HG03135 (cell line): ENCODE measurements around the gene DIRAS3.
"Not testable (repeated sequence)": the region's sequence is repeated elsewhere in the genome, so short reads cannot be mapped to it uniquely, and the experiment has no call there.

ENCODE experiments used
- ATAC-seq: cut with Tn5 transposase; IDR thresholded peaks from one replicate; pipeline ENCODE4 v1.9.1; 2021; ENCODE audit warnings: mild to moderate bottlenecking, moderate library complexity; ENCODE audit not compliant: unreplicated experiment

Gene DIRAS3, protein sequence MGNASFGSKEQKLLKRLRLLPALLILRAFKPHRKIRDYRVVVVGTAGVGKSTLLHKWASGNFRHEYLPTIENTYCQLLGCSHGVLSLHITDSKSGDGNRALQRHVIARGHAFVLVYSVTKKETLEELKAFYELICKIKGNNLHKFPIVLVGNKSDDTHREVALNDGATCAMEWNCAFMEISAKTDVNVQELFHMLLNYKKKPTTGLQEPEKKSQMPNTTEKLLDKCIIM

DNA sequence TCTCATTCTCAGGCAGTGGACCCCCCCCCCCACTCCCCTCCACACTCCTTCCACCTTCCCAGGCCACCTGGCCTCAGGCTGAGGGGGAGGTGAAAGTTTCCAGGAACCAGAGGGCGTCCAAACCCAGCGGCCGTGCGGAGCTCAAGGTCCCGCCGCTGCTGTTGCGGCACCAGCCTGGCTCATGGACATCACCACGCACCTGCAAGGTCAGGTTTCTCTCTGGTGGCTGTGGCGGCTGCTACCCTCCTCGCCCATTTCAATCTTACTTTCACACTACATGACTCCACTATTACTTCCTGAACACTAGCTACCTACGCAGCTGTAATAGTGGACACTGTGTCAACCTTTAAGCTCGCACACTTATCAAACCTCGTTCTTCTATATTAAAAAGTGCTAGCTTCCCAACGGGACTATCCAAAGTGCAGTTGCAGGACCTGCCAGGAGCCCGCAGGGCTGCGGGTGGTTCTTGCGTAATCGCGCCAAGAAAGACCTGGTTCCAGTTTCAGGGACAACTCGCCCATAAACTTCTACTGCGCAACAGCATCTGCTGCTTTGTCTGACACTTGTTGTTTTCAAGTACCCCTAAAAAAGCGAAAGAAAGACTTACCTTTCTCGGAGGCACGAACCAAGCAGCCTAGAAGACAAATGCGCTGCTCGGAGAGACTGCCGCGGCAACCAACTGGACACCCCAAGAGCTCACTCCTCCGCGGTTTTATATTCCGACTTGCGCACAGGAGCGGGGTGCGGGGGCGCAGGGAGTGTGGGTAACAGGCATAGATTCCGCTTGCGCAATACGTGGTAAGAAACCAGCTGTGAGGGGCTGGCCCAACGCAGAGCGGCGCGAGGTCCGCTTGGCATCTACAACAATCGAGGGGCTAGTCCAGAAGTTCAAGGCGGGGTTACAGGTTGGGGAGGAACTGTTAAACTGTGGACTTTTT, at the start of gene DIRAS3:
Gene DIRAS3, minus strand, starts transcription at position 687 of the 938 bp plus-strand sequence. CDS start 3,330 bp downstream, outside the sequence.
- no peak for ATAC-seq

DNA sequence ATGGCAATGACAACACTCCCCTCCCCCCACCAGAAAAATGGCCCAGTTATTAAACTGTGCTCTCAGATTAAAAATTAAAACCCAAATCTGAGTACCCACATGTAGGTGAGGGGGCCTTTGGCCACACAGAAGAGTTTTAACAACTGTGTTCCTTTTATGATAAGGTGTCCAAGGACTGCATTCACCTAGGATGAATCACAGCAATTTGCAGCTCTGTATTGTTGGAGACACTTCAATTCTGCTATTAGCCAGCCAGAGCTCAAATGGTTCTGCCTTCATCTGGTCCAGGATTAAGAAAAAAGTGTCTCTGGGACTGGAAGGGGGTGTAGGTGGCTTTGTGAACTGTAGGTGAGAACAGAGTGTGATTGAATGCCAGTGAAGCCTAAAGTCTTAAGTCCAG, 43.3 kb upstream of the DIRAS3 start:
- no peak for ATAC-seq

DNA sequence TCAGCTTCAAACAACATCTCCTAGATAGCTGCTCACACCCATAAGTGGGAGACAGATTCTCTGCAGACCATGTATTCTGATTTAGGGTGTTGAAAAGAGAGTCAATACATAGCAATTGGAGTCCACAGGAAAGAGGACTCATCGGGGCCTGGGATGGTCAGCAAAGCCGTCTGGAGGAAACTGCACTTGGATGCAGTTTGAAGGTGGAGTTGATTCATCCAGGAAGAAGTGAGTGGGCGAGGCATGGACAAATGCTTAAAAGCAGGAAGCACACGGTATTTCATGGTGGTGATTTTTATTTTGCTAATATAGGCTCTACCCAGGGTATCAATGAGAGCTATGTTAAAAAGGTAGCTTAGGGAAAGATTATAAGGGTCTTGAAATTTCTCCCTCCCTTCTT, 36.8 kb upstream of the DIRAS3 start:
- no peak for ATAC-seq

DNA sequence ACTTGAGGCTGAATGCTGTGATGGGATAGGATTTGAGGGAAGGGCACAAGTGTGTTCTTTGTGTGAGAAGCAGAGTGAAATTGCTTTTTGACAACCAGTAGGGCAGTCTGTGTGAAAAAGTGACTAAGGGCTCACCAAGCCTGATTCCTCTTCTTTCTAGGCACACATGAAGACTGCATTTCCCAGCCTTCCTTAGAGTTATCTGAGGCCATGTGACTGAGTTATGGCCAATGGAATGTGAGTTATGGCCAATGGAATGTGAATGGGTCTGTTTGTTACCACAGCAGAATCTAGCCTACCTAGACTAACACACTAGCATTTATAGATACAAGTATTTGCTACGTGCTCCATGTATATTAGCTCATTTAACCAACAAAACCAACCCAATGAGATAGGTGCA, 35.3 kb upstream of the DIRAS3 start:
- ATAC-seq, result no peak

DNA sequence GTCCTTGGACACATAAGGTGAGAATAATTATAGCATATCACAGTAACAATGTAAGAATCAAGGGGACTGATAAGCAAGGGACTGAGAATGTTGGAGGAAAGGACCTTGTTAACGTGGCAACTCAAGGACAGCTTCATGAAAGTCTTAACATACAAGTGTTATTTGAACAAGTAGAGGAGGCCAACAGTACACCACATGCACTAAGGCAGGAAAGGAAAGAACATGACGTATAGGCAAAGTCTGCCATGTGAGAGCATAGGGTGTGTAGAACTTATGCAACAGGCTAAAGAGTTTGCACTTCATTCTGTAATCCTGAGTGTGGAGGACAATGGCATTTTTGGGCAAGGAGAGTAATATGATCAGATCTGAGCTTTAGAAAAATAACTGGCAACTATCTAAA, 33.3 kb upstream of the DIRAS3 start:
- ATAC-seq, result no peak

DNA sequence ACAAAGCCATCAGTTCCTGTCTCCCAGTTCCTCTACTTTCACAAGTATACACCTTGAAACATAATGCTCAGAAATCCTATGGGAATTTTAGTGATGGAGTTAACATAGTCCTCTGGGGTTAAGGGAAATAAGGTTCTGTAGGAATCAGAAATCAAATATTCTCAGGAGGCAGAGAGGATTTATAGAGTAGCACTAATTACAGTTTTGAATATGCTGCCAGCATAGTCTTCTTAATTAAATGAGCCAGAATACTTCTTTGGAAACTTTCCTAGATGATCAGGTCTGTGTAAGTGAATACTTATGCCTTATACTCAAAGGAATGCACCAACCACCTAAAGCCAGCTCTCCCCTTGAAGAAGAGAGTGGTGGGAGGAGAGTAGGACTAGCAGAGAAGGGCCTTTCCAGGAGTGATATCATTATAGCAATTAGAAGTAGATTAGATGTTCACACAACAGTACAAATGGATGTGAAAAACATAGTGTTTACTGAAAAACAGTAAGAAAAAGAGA, 31.4 kb upstream of the DIRAS3 start:
- no peak for ATAC-seq

DNA sequence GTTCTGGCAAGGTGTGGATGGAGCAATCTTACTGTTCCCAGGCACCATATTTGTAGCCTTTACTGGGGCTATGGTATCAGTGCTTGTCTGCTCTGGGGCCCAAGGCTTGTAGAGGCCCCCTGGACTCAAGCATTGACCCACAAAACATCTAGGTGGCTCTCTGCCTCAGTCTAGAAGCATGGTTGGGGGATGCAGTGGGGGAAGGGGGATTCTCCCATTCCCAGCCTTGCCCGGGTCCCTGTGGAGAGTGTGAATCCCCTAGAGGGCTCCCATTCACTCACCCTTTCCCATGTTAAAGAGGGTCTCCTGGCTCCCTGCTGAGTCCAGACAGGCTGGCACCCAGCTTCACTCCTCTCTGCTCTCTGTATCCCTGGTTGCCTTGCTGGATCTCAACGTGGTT, 28.2 kb upstream of the DIRAS3 start:
- ATAC-seq, result no peak

DNA sequence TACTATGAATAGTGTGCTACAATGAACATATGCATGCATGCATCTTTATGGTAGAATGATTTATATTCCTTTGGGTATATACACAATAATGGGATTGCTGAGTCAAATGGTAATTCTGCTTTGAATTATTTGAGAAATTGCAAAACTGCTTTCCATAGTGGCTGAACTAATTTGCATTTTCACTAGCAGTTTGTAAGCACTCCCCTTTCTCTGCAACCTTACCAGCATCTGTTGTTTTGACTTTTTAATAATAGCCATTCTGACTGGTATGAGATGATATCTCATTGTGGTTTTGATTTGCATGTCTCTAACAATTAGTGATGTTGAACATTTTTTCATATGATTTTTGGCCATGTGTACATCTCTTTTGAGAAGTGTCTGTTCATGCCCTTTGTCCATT, 24.0 kb upstream of the DIRAS3 start:
- ATAC-seq, result no peak

DNA sequence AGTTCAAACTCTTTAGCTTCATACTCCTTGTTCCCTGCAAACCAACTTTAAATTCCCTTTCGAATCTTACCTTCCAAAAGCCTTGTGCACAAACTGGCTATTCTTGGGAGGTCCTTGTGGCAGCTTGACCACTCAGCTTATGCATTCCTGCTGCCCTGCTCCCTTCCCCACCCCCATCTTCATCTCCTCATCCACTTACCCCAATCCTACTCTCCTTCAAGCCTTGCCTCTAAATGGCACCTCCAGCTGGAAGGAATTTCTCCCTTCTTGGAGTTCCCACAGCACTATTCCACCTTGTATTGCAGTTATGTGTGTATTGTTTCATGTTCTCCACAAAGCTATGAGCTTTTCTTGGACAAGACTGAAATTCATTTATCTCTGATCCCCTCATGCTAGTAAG, 15.3 kb upstream of the DIRAS3 start:
- no peak for ATAC-seq

DNA sequence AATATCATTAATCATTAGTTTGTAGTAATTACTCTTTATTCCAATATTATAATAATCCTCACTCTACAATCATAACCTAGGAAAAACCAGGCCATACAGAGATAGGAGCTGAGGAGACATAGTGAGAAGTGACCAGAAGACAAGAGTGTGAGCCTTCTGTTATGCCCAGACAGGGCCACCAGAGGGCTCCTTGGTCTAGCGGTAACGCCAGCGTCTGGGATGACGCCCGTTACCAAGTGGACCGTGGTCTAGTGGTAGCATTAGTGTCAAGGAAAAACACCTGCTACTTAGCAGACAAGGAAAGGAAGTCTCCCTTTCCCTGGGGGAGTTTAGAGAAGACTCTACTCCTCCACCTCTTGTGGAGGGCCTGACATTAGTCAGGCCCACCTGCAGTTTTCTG, 7.6 kb upstream of the DIRAS3 start:
- ATAC-seq, result not testable (repeated sequence)

DNA sequence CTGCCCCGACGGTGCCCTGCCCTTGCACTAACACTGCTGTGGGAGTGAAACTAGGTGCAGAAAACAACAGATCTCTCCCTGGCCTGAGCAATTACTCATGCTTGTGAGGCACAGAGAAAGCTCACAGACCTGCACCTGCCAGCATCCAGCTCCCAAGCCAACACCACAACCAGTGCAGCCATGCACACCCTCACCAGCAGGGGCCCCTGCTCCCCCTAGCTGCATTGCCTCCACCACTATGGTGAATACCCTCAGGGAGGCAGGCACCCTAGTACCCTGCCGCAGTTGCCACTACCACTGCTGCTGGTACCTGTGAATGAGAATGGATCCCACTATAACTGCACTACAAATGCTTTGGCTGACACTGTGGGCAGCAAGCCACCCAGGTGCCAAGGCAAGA, 7.1 kb upstream of the DIRAS3 start:
- ATAC-seq, result no peak

DNA sequence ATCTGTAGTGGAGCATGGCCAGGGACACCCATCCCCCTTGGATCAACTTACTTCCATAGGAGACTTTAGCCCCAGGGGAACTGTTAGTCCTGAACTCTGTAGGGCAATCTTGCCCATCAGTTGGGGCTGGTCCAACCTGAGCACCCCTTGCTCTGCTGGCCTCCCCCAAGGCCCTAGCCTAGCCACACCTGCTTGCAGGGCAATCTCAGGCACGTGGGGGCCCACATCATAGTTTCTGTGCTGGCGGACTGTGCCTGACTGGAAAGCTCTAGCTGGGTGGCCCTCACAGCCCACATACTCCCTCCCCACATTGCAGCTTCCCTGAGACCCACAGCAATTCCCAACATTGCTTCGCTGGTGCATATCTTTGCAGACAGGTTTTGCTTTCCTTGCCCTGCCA, 6.6 kb upstream of the DIRAS3 start:
- ATAC-seq, result no peak

DNA sequence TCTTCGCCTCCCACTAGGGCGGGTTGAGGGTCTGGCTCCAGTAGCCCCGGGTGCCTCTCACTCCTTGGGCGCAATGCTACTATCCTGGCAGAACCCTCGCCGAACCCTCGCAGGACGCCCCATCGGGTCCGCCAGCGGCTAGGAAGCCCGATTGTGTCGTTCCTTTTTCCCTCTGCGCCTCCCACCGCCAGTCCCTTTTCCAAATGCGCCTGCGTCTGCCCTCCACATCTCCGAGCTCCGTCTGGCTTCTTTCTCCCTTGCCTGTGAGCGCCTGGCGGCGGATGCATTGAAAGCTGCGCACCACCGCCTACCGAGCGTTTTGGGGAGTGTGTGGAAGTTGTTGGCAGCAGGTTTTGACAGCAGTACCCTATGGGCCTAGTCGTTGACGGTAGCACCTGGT, 1.0 kb upstream of the DIRAS3 start:
- ATAC-seq, result no peak

DNA sequence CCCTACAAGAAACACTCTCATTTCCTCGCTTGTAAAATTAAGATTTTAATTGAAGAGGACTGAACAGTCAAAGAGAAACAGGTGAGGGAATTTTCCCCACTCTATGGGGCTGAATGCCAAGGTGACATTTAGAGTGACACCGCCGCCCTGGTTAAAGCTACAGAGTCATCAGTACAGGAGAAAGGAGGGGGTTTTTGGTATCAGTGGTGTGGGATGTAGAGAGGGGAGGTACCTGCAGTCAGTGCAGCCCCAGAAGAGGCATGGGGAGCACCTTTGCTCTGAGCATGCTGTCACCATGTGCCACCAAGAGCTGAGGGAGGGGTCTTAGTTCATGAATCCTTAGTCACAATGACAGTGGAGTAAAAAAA, 2.8 kb downstream of the DIRAS3 start:
- no peak for ATAC-seq

DNA sequence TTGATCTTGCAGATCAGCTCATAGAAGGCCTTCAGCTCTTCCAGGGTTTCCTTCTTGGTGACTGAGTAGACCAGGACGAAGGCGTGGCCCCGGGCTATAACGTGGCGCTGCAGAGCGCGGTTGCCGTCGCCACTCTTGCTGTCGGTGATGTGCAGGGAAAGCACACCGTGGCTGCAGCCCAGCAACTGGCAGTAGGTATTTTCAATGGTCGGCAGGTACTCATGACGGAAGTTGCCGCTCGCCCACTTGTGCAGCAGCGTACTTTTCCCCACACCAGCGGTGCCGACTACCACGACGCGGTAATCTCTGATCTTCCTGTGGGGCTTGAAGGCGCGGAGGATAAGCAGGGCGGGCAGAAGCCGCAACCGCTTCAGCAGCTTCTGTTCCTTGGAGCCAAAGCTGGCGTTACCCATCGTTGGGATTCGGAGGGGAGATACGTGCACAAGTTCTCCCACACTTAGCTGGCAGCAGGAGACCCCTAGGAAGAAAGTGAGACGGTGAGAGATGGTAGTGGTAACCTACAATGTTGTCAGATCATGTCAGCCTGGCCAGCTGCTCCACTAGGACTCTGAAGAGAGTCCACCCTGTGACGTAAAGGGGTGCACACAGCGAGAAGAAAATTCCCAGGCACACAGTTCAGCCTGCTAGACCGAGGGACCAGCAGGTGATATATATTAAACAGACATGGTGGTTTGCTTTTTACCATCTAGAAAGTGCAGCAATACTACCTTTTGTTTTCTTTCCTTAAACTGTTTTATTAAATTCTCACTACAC, 3.4 kb downstream of the DIRAS3 start:
- no peak for ATAC-seq

DNA sequence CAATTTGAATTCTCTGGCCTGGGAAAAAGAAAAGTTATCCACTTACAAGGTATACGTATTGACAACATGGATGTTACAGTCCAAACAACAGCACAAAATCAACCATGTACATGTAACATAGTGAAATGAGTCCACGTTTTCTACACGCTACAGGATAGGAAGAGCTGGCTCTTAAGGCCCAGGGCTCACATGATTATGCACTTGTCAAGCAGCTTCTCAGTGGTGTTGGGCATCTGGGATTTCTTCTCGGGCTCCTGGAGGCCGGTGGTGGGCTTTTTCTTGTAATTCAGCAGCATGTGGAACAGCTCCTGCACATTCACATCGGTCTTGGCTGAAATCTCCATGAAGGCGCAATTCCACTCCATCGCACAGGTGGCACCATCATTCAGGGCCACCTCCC, 4.0 kb downstream of the DIRAS3 start:
- no peak for ATAC-seq

DNA sequence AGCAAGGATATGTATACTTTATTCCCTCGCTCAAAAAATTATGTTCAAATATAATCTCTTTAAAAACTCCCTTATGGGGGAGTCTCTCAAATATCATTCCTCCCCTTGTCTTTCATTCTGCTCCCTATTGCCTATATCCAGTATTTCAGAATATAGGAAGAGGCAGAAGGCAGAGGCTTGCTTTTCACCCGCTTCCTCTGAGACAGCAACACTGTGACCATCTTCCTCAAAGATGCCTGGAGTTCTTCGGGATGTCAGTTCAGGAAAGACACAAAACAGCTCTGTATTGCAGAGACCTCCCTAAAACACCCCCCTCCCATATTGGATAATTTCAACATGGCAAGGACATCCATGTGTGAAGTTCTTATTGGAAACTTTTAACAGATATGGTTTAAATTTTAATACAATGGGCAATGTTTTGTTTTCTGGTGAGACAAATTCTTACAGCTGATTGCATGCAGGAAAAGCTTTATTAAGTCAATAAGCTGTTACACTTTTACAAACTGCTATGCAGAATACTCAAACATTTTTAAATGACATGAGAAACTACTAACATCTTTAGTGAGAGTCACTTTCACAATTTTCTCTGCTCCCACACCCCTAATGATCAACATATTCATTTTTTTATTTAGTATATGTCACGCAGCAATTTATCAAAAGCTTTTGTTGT, 4.8 kb downstream of the DIRAS3 start:
- no peak for ATAC-seq

DNA sequence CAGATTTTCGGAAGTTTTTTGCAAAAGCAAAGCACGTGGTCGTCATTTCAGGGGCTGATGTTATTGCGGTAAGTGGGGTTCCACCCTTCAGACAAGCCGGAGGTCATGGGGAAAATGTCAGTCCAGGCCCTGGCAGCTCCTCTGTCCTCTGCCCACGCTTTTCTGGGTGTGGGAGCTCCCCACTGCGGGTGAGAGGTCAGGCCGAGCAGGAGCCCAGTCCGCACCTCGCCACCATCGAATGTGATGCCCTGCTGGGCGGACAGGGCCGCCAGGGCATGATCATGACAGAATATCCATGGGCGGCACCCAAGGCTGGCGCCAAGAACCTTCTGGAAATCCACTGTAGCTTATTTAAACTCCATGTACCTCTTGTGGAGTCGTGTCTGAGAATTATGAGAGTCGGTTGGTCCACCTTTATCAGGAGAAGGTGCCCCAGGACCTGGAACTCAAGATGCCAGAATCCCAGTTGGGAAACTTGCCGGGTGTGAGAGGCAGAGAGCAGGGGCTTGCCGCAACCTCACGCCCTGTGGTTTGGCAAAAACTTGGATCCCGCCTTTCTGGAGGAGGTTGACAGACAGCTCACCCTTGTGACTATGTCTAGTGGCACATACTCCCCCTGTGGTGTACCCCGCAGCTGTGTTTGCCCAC, 6.9 kb downstream of the DIRAS3 start:
- no peak for ATAC-seq

DNA sequence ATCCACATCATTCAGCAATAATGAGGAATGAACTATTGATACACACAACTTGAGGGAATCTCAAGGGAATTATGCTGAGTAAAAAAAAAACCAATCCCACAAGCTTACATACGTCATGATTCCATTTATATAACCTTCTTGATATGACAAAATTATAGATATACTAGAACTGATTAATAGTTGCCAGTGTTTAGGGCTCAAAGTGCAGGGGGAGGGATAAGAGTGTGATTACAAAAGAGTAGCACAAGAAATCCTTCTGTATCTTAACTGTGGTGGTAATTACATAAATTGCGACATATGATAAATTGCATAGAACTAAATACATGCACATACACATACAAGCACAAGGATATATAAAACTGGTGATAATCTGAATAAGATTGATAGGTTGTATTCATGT, 13.5 kb downstream of the DIRAS3 start:
- no peak for ATAC-seq

DNA sequence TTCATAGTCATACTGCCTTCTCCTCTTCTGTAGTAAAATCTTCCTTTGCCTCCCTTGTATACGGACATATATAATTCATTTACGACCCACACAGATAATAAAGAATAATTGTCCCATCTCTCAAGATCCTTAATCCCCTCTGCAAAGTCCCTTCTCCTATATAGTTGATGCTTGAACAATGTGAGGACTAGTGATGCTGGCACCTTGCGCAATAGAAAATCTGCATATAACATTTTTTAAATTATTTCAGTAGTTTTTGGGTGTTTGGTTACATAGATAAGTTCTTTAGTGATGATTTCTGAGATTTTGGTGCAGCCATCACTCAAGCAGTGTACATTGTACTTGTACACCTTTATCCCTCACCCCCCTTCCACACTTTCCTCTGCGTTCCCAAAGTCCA, 21.0 kb downstream of the DIRAS3 start:
- ATAC-seq, result no peak
